Measurements from ENCODE around the gene ERC2.

The ERC2 gene

GRCh38 chr3:55626279-55626665 is 842.0 kb downstream of the ERC2 start:
- DNase-seq = no peak

DNA sequence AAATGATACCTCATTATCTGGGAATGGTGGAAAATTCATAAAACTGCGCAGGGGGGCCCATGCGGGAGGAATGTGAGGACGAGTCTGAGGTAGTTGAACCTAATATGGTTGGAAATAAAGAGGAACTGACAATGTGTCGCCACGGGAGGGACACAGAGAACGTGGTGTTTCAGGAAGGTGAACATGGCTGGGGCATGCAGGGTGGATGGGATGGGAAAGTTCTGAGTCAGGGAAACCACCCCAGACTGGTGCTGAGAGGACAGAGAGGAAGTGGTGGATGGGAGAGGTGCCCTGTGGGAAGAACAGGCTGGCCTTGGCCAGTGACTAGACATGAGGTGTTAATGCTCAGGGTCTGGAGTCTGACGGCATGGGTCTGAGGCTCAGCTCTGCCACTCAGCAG is 844.0 kb downstream of the ERC2 start:
- DNase-seq = peak; percentile 78

DNA sequence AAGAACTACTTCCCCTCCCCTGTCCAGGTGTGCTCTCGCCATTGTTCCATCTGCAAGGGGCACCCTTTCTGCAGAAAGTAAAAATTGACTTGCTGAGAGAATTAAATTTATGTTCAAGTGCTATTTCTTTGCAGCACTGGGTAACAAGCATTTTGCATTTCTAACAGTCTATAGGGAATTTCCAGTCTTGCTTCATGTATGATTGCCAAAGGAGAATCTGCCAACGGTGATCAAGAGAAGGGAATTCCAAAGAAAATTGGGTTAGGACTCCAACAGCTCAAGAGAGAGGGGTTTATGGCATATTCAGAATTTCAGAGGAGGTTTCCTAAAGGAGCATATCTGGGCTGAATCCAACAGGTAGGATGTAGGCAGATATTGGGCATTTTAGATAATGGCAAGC is 844.5 kb downstream of the ERC2 start:
- DNase-seq = peak; percentile 12

DNA sequence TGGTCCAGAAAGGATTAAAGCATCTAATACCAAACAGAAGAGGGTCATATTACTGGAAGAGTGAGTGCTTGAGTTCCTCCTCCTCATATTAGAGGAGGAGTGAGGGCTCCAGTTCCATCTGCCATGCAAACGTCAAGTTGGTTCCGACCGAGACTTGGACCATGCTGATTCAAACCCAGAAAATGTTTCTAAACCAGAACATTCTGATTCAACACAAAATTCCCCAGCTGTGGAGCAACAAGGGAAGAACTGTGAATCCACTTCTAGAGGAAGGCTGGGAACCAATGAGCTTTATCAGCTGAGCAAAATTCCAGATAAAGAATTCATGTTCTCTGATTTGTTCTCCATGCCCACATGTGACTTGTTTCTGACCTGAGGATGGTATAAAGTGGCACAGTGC is 845.5 kb downstream of the ERC2 start:
- DNase-seq = peak; percentile 75

GRCh38 chr3:55622116-55622515 is 846.2 kb downstream of the ERC2 start:
- DNase-seq = peak; percentile 61

DNA sequence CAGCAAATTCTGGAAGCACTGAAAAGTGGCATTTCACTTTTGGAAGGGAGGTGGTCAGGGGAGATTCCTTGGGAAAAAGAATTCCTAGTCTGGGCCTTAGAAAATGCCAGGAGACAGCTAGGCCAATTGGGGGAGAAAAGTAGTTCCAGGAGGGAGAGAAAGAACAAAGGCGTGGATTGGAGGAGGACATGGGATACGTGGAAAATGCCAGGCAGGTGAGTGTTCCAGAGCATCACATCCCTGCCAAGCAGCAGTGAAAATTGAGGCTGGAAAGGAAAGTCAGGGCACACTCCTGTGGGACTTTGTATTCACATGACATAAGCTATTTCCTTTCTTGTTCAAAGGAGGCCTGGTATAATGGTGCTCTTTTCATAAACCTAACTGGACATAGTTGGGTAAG is 846.6 kb downstream of the ERC2 start:
- DNase-seq = no peak

- DNase-seq = no peak
These were observed 847.2 kb downstream of the ERC2 start for GRCh38 chr3:55621026-55621422.

DNA sequence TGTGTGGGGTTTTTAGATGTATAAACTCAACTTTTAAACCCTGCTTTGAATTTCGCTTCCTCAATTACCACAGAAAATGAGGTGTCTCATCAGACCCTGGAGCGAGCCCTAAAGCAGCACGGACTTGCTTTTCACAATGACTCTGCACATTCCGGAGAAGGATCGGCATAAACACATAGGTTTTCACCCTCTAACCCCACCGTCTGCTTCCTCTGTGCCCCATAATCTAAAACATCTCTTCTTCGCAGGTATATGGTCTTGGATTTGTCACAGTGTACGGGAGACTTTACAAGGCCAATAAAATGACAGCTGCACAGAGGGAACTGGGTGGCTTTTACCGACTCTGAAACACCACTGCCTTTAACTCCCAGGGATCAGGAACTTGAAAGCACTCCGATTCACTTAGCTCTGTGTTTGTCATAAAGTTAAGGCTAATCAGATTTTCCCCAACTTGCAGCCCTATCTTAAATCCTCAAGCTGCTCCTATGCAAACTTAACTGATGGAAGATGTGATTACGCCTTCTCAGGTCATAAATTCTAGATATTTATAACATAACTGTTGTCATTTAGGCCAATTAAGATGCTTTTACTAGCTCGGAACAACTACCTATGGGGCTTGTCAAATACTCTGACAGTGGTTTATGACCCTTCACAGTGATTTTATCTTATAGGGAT is 847.8 kb downstream of the ERC2 start:
- peak; percentile 30 for DNase-seq

DNA sequence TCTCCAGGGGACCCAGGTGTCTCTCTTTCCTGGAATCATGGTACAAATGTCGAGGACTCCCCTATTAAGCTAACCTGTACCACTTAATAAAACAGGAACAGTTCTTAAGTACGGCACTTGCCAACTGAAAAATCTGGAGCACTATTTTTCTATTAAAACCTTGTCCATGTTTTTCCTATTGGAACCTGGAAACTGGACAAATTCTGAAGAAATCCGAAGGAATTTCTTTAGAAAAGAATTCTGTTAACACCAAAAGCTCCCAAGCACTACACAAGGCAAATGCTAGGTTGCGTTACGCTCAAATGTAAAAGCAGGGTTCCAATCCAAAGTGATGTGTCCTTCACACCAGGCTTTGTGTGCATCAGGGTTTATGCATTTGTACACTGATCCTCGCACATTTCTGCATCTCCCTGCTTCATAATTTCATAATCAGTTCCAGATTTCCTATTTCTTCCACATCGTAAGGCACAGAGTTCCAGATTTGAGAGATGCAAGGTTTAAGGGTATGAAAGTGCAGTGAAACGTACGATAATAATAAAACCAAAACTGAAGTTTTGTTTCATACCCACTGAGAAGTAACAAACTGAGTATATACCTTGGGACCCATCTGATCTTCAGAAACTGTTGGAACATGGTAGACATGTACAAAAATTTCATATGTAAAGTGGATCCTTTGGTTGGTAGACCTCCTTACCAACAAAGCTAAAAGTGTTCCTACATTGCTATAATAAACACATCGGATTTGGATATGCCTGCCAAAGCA is 849.0 kb downstream of the ERC2 start:
- DNase-seq = no peak

DNA sequence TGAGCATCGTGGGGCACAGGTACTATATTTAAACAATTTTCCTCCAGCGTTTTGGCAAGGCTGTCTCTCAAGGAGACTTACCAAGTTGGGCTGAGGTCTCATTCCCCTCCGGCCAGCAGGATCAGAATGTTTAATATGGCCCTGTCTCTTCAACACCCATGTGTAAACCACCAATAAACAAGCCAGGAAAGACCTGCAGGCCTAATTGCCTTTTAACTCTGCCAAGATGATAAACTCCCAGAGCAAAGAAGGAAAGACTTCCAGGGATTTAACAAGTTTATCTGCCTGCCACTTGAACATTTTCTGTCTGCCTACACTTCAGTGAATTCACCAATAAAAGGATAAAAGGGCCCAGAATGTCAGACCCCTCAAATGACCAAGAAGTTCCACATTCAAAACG is 850.9 kb downstream of the ERC2 start:
- DNase-seq = no peak

GRCh38 chr3:55616803-55617202 is 851.5 kb downstream of the ERC2 start:
- DNase-seq = no peak

- DNase-seq = no peak
These were observed 852.5 kb downstream of the ERC2 start for GRCh38 chr3:55615694-55616295.

- DNase-seq = no peak
These were observed 853.1 kb downstream of the ERC2 start for GRCh38 chr3:55615039-55615693.

DNA sequence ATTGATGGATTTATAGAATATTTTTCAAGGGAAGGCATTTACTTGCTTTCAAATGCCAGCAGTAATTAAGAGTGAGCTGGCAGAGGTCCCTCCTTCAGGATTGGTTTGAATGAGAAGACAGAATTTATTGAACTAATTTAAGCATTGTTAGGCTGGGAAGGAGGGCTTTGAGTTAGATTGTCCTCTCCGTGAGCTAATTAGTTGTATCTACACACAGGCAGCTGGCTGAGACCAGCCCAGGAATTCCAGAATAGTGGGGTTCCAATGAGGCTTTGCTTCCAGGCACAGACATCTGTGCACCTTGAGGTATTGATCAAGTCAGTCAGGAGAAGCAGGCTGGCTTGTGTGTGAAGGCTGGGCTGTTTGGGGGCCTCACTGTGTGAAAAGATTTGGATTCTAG is 857.1 kb downstream of the ERC2 start:
- no peak for DNase-seq

DNA sequence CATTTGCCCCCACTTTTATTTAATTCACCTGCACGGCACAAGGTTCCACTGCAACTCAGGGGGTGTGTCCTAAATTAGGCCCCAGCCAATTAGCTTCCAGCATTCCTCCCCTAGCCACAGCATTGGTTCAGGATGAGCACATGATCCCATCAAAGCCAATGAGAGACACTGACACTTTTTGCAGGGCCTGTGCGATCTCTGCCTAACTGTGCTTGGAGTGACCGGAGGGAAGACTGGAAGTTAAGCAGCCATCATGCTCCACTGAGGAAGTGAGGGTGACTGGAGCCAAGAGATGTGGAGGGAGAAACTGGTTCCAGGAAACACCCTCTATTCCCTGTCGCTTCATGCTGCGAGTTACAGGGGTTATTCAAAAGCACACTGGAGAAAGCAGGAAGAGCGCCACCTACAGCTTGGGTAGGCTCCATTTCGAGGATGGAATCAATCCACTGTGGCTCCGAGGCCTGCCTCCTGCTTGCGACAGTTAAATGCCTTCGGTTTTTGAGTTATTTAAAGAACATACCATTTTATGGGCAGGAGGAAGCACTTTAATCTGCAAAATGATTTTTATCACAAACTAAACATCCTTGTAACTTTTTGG is 858.9 kb downstream of the ERC2 start:
- DNase-seq = no peak

DNA sequence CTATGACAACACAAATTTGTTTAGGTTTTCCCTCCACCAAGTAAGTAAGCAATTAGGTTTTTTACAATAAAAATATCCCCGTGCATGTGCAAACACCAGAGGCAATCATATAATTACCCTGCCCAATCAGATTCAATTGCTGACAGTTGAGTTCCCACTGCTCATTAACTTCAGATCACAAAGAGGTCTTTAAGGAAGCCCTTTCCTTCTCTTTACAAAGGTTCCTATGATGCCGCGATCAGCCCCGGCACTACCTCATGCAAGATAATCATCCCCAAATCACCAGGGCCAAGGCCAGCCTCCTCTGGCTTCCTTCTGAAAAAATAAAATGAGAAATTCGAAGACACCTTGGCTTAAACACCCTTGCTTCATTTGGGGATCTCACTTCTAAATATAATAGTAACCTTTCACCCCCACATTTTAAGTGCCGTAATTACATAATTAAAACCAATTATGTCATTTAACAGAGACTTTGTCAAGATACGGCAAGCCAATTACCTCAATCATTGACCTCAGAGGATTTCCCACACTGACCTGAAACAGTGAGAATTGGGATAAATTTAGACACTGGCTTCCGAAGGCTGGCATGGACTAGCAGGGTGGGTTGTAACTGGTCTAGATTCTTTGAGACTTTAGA is 859.8 kb downstream of the ERC2 start:
- DNase-seq = no peak

- DNase-seq = peak; percentile 13
These were observed 860.4 kb downstream of the ERC2 start for GRCh38 chr3:55607844-55608243.

DNA sequence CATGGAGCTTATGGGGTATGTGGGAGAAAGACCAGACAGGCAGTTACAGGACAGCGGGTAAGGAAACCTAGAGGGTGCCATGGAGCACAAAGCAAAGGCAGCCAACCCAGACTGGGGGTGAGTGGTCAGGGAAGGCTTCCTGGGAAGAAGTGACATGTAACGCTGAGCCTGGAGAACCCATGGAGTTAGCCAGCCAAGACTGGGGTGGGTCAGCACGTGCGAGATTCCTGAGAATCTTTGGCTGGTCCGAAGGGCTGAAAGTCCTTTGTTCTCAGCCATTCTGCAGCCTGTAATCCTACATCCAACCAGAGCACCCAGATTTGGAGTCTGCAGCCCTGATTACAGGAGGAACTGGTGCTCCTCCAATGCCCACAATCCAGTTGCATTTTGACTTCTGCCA is 861.1 kb downstream of the ERC2 start:
- DNase-seq = no peak

DNA sequence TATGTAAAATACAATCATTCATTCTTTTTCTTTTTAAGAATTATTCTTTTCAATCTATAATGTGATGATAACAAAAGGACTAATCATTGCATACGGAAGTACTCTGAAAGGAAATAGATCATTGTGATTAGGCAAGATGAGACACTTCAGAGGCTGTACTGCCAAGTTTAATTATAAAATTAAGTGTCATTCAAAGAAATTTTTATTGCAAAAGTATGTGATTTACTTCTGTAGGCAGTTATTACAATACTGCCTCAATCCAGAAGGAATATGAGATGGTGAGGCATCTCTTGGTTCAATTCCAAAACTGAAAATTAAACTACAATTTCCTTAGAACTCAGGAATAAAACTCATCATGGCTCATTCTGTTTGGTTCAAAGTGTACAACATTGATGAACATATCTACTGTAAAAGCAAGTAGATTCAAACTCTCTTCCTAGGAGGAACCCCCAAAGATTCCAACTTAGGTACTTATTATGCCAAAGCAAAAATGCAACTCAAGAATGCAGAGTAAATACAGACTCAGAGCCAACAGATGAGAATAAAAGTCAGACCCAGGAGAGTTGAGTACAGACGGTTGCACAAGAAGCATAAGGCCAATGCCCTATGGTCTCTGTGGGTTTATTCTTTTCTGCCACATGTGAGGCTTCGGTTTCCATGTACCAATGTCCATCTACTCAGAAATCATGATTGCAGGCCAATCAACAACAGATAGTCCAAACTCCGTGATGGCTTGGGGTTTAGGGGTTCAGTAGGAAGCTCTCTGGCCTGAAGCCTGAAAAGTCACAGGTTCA is 862.6 kb downstream of the ERC2 start:
- DNase-seq = no peak

DNA sequence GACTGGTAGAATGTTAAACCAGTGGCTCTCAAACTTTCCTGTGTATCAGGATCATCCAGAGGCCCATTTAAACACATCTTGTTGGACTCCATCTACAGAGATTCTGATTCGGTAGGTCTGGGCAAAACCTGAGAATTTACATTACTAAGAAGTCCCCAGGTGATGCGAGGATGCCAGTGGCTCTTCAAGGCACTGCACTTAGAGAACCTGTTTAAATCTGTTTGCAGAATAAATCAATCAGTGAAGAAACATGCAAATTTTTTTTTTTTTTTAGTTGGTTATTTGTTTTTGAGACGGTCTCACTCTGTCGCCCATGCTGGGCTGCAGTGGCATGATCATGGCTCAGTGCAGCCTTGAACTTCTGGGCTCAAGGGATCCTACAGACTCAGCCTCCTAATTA is 863.4 kb downstream of the ERC2 start:
- no peak for DNase-seq

- no peak for DNase-seq
These were observed 863.9 kb downstream of the ERC2 start for GRCh38 chr3:55604402-55604801.

Data from NCI-H226 (cell line).